Liver (tissue), 3 donors: ENCODE results near the gene PITRM1.

ENCODE experiments used
- ATF3 ChIP-seq: IDR thresholded peaks from 2 replicates; pipeline ENCODE4 v1.6.1; 2016; ENCODE audit warnings: antibody characterized with exemption
- CTCF ChIP-seq: fragments of 150-350 bp; IDR thresholded peaks from 2 replicates; pipeline ENCODE4 v1.5.1; 2017; ENCODE audit warnings: improper control_type of control experiment, low read depth, low read length; ENCODE audit not compliant: missing input control
- EGR1 ChIP-seq, 2 donors: IDR thresholded peaks; 2 replicates each; pipeline ENCODE4 v1.6.1; 2016 to 2018; ENCODE audit warnings: antibody characterized with exemption in 2 of 2, low read depth in 2 of 2
- GABPA ChIP-seq, 2 donors: IDR thresholded peaks in 1 of 2; conservative IDR thresholded peaks in 1 of 2; 2 replicates each; pipeline ENCODE4 v1.6.1; 2016; ENCODE audit warnings: antibody characterized with exemption in 2 of 2, mild to moderate bottlenecking in 1 of 2, moderate library complexity in 1 of 2
- JUND ChIP-seq, 2 donors: IDR thresholded peaks; 2 replicates each; pipeline ENCODE4 v1.6.1; 2016; ENCODE audit warnings: antibody characterized with exemption in 2 of 2
- MAX ChIP-seq: IDR thresholded peaks from 2 replicates; pipeline ENCODE4 v1.6.1; 2016; ENCODE audit warnings: antibody characterized with exemption
- NR2F2 ChIP-seq: IDR thresholded peaks from 2 replicates; pipeline ENCODE4 v1.6.1; 2016; ENCODE audit warnings: antibody characterized with exemption
- RAD21 ChIP-seq, 2 donors: IDR thresholded peaks; 2 replicates each; pipeline ENCODE4 v1.6.1; 2016; ENCODE audit warnings: antibody characterized with exemption in 2 of 2, mild to moderate bottlenecking in 2 of 2
- REST ChIP-seq: IDR thresholded peaks from 2 replicates; pipeline ENCODE4 v1.6.1; 2016; ENCODE audit warnings: antibody characterized with exemption, mild to moderate bottlenecking
- RXRA ChIP-seq, 2 donors: IDR thresholded peaks; 2 replicates each; pipeline ENCODE4 v1.6.1; 2017 to 2018; ENCODE audit warnings: antibody characterized with exemption in 2 of 2, mild to moderate bottlenecking in 1 of 2
- TF ChIP-seq, protein P1 (sequence below): IDR thresholded peaks from 2 replicates; pipeline ENCODE4 v1.6.1; 2016; ENCODE audit warnings: antibody characterized with exemption
- donor health status: healthy.
- donor health status: healthy.

DNA sequence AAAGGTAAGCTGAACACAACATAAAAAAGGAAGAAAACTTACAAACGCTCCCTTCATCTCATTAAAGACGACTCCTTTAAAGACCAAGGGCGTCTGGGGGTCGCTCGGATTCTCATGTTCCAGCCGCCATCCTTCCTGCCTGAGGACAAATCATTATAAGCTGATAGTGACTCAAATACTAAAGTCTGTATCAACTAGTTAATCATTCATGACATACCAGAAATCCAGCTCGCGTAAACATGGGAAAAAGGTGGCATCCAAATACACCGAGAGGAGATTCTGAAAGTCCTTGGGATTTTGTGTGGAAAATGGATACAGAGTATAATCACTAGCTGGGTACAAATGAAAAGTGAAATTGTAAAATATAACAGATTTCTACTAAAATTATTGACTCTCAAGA is 7.4 kb downstream of the PITRM1 start:
- TF ChIP-seq CTCF, result no peak
- no peak for TF ChIP-seq NR2F2
- TF ChIP-seq, protein P1, sequence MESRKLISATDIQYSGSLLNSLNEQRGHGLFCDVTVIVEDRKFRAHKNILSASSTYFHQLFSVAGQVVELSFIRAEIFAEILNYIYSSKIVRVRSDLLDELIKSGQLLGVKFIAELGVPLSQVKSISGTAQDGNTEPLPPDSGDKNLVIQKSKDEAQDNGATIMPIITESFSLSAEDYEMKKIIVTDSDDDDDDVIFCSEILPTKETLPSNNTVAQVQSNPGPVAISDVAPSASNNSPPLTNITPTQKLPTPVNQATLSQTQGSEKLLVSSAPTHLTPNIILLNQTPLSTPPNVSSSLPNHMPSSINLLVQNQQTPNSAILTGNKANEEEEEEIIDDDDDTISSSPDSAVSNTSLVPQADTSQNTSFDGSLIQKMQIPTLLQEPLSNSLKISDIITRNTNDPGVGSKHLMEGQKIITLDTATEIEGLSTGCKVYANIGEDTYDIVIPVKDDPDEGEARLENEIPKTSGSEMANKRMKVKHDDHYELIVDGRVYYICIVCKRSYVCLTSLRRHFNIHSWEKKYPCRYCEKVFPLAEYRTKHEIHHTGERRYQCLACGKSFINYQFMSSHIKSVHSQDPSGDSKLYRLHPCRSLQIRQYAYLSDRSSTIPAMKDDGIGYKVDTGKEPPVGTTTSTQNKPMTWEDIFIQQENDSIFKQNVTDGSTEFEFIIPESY, result no peak
- TF ChIP-seq RAD21 (IDR thresholded peaks at IDR 0.05), result no peak
- no peak for TF ChIP-seq GABPA (IDR thresholded peaks at IDR 0.05 in 1 of 2, conservative IDR thresholded peaks at IDR 0.05 in 1 of 2)
- TF ChIP-seq EGR1 (IDR thresholded peaks at IDR 0.05; ENCODE audit: low read depth in 2 of 2), result no peak
- TF ChIP-seq MAX, result no peak
- TF ChIP-seq REST, result no peak
- no peak for TF ChIP-seq RXRA (IDR thresholded peaks at IDR 0.05)
- no peak for TF ChIP-seq JUND (IDR thresholded peaks at IDR 0.05)
- TF ChIP-seq ATF3, result no peak
